ENCODE measurements around the gene CCDC157. TPM values are rescaled to one million over a fixed set of nuclear protein-coding genes. Genes with fewer than 3 reads are reported as not detected.

The CCDC157 gene
- total RNA-seq, 4 donors from 2014 or later: 2.2 to 4.7 (median 3.1) TPM

DNA sequence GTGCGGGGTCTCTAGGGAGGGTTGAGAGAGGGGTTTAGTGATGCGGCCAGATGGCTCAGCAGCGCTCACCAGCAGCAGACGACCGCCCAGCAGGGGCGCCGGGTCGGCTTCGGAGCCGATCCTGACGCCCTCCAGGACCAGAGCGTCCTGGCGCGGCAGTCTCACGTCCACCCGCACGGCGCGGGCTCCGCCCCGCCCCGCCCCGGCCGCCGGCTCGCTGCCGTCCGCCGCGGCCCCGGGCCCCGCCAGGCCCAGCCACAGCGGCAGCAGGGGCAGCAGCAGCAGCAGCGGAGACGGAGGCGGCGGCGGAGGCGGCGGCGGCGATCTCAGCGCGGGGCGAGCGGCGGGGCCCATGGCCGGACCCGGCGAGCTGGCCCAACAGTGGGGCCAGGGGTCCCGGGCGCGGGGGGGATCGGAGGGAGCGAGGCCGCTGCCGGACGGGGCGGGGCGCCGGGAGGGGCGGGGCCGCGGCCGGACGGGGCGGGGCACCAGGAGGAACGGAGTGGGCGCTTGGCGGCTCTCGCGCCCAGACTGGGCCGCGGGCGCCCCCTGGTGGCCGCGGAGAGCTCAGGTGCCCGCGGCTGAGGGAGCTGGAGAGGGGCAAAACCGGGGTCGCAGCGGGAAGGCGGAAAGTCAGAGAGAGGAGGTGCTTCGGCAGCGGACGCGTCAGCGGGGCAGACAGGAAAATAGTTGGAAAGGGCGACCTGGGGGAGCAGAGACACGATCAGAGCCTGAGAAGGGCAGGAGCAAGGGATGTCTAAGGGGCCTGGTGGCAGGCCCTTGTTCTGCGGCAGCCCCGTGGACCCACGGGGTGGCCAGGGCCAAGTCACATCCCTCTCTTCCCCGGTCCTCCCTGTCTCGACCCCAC, 30.4 kb downstream of the CCDC157 start, which contains the start of gene RNF215:
Gene RNF215 (minus strand): TSS at position 452 of the 868 bp plus-strand sequence. CDS start 98 bp downstream, at position 354.
- Histone ChIP-seq H3K27ac (peak within 1 kb of the TSS; percentile 69), H3K27me3 (no peaks in the 10 kb centered on the region), H3K4me3 (peak within 1 kb of the TSS; percentile 58), H3K4me1 (peaks cover 13% of the 10 kb centered on the region), H3K9me3 (no peaks in the 10 kb centered on the region), H3K36me3 (peaks cover 19% of the 10 kb centered on the region)
- DNase-seq (ENCODE audit: low spot score in 2 of 2): peak; percentile 82 to 86
- 9% methylated on average over 22 of the region's 95 CpGs for WGBS
- TF ChIP-seq POLR2AphosphoS5 (IDR thresholded peaks at IDR 0.05): no peak
- TF ChIP-seq, protein P1, sequence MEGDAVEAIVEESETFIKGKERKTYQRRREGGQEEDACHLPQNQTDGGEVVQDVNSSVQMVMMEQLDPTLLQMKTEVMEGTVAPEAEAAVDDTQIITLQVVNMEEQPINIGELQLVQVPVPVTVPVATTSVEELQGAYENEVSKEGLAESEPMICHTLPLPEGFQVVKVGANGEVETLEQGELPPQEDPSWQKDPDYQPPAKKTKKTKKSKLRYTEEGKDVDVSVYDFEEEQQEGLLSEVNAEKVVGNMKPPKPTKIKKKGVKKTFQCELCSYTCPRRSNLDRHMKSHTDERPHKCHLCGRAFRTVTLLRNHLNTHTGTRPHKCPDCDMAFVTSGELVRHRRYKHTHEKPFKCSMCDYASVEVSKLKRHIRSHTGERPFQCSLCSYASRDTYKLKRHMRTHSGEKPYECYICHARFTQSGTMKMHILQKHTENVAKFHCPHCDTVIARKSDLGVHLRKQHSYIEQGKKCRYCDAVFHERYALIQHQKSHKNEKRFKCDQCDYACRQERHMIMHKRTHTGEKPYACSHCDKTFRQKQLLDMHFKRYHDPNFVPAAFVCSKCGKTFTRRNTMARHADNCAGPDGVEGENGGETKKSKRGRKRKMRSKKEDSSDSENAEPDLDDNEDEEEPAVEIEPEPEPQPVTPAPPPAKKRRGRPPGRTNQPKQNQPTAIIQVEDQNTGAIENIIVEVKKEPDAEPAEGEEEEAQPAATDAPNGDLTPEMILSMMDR (IDR thresholded peaks at IDR 0.05): peak; percentile 74 to 93

DNA sequence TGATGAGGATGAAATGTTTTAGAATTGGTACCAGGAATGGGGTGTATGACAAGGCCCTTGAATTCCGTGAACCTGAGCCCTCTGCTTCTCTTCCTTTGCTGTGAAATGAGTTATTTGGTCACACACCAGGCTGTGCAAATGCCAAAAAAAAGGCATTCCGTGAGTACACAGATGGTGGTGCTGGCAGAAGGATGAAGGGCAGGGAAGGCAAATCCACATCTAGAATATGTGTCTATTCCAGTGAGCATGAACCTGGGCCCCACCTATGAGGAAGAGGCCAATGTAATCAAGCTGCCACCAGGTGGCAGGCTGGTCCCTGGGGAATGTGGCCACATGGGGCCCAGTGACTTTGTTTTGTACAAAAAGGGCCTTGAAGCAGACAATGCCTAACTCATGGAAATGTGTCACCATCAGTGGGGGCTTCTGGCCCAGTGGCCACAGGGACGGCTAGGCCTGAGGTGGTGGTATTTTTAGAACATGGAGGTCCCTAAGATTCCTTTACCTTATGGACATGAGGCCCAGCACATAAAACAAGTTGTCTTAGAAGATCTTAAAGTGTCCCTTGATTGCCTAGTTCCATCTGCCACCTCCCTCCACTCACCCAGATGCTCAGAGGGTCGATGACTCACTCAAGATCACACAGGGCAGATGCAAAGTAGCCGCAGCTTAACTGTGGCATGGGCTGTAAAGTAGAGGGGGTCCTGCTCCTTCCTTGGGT, 34.3 kb downstream of the CCDC157 start:
- H3K4me1 ChIP-seq: peaks cover 12% of the 10 kb centered on the region
- 72% methylated on average over 5 of the region's 5 CpGs for WGBS
- TF ChIP-seq POLR2A (IDR thresholded peaks at IDR 0.05) (no peak), EP300 (IDR thresholded peaks at IDR 0.05) (no peak)
- TF ChIP-seq, protein P1 (IDR thresholded peaks at IDR 0.05): peak; percentile 72
- no peaks in the 10 kb centered on the region for H3K36me3 ChIP-seq
- no peaks in the 10 kb centered on the region for H3K9me3 ChIP-seq
- H3K27me3 ChIP-seq: no peaks in the 10 kb centered on the region
- H3K4me3 ChIP-seq: no peak overlapping the region
- no peak for DNase-seq (ENCODE audit: low spot score in 2 of 2)
- no peak overlapping the region for H3K27ac ChIP-seq

DNA sequence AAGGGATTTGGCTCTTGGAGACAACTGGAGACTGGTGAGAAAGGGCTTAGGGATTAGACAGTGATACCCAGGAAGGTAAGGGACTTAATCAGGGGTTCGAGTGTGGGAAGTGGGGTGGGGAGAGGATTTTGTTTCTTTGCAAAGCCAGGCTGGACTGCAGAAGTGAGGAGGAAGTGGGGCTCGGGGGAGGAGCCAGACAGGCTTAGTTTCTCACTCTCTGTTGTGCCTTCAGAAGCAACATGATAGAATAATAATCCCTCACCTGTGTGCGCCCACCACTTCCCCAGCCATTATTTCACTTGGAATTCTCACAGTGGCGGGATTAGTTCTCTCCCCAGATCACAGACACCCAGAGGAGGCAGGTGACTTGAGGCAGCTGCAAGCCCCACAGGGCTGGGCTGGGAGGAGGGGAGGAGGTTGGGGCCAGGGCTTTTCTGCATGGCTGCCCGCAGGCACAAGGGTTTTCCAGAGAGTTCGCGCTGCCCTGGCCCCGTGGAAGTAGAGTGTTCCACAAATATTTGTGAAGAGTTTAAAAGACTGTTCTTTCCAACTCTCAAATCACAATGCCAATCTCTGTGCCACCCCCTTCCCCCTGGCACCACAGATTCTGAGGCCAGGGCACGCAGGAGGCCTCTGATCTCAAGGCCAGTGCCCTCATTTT, 36.0 kb downstream of the CCDC157 start:
- Histone ChIP-seq H3K4me1 (peaks cover 13% of the 10 kb centered on the region), H3K27ac (no peak overlapping the region), H3K36me3 (no peaks in the 10 kb centered on the region), H3K4me3 (no peak overlapping the region), H3K9me3 (no peaks in the 10 kb centered on the region), H3K27me3 (no peaks in the 10 kb centered on the region)
- WGBS: 75% methylated on average over 8 of the region's 9 CpGs
- DNase-seq (ENCODE audit: low spot score in 2 of 2): no peak
- TF ChIP-seq, protein P1 (IDR thresholded peaks at IDR 0.05): no peak
- TF ChIP-seq POLR2A (IDR thresholded peaks at IDR 0.05) (no peak), POLR2AphosphoS5 (IDR thresholded peaks at IDR 0.05) (no peak), EP300 (IDR thresholded peaks at IDR 0.05) (no peak)

DNA sequence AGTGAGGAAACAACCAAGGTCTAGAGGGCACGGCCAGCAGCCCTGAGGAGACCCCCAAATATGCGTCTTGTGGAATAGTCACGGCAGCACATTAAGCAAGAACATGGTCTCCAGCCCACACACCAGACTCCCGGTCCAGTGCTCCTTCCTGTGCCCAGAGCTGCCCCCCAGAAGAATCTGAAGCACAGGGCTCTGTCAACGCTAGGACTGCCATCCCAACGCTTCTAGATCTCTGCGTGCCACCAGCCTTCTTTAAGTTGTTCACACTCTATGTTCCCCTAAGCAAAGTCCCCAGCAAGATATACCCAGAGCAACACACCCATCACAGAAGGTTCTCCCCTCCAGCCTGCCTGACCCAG, 36.5 kb downstream of the CCDC157 start:
- no peaks in the 10 kb centered on the region for H3K27me3 ChIP-seq
- no peak overlapping the region for H3K27ac ChIP-seq
- 87% methylated on average over 4 of the region's 7 CpGs for WGBS
- H3K4me3 ChIP-seq: no peak overlapping the region
- no peak for TF ChIP-seq POLR2AphosphoS5 (IDR thresholded peaks at IDR 0.05)
- no peak for TF ChIP-seq EP300 (IDR thresholded peaks at IDR 0.05)
- no peak for TF ChIP-seq POLR2A (IDR thresholded peaks at IDR 0.05)
- TF ChIP-seq, protein P1 (IDR thresholded peaks at IDR 0.05): no peak
- H3K36me3 ChIP-seq: no peaks in the 10 kb centered on the region
- H3K9me3 ChIP-seq: no peaks in the 10 kb centered on the region
- H3K4me1 ChIP-seq: peaks cover 18% of the 10 kb centered on the region
- no peak for DNase-seq (ENCODE audit: low spot score in 2 of 2)

DNA sequence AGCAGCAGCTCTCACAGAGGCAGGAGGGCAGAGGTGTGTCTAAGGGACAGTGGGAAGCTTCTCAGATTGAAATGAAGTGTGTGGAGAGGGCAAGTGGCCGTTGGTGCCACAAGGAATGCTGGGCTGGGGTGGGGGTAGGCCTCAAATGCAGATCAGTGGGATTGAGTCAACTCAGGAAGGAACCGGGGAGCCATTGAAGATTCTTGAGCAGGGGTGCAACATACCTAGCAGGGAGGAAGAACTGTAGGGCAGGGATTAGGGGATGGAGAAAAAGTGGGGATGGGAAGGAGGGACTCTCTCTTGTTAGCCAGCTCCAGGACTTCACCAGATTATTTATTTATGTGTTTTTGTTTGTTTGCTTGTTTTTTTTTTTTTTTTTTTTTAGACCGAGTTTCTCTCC, 37.1 kb downstream of the CCDC157 start:
- WGBS: 81% methylated on average over 3 of the region's 3 CpGs
- Histone ChIP-seq H3K4me3 (no peak overlapping the region), H3K27ac (no peak overlapping the region), H3K27me3 (no peaks in the 10 kb centered on the region), H3K4me1 (peaks cover 24% of the 10 kb centered on the region), H3K9me3 (no peaks in the 10 kb centered on the region), H3K36me3 (no peaks in the 10 kb centered on the region)
- no peak for TF ChIP-seq POLR2A (IDR thresholded peaks at IDR 0.05)
- no peak for DNase-seq (ENCODE audit: low spot score in 2 of 2)

Data from suprapubic skin (tissue), 4 donors.